ENCODE data around the gene EIF1AD. TPM values are rescaled to one million over a fixed set of nuclear protein-coding genes. Genes with fewer than 3 reads are reported as not detected.
A peak's percentile ranks its signal among the peaks of the same experiment; 100 is the strongest.

EIF1AD gene
- polyA plus RNA-seq, 4 donors: 25.3 to 32.7 (median 28.4) TPM

DNA sequence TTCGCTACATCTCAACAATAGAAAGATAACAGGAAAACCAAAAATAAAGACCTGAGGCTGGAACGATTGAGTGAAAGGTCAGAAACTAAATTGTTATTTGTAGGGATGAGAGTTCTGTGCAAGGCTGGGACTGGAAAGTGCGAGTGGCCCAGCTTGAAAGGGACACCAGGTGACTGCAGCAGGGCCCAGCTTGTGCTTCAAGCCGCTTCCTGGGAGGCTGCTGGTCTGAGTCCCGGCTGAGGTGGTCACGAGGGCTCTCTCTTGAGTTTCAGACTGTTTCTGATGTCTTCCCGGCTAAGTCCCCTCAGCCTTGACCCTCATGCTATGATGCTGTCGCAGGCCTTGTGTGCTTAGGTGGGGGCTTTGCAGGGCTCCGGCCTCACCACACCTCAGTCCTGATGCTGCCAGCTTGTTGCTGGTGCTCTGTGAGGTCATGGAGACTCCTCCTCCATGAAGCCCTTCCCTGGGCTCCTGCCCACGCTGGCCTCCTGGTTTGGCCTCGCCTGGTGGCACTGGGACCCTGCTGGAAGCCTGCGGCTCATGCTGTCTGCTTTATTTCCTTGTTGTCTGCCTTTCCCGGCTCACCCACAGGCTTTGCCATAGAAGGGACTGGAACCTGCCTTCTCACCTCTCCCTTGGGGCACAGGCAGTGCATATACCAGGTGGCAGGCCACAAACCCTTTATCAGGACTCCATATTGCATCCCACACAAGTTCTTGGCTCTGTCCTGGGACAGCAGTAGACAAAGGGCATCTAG is 4.4 kb upstream of the EIF1AD start:
- DNase-seq (ENCODE audit: low read depth in 4 of 4, low spot score in 2 of 4): no peak

DNA sequence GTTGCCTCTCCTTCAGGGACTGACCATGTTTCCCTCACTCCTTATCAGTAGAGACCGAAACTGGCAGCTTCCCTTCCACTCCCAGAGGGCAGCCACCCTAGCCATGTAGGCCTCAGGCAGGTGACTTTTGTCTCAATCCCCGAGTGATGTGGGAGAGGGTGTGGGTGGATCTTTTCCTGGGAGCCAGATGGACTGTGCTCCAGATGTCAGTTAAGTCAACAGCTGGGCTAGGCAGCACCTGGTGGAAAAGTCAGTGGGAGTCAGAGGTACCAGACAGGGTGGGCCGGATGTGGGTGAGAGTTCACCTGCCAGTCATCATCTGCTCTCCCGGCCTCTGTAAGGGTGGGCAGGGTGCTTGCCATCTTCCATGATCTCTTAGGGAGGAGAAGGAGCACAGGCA is 2.2 kb upstream of the EIF1AD start:
- no peak for DNase-seq (ENCODE audit: low read depth in 4 of 4, low spot score in 2 of 4)

DNA sequence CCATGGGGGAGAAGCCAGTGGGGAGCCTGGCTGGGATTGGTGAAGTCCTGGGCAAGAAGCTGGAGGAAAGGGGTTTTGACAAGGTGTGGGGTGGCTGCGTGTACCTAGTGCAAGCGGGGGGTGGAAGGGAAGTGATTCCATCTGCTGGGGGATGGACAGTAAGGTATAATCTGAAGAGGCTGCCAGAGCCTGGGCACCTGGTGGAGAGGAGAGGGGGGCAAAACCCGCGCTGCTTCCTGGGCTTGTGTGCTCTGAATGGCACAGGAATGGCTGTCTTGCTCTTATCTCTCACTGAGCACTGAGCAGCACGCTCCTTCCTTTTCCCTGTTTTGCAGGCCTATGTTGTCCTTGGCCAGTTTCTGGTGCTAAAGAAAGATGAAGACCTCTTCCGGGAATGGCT is 1.3 kb upstream of the EIF1AD start:
- DNase-seq (ENCODE audit: low read depth in 4 of 4, low spot score in 2 of 4): no peak

DNA sequence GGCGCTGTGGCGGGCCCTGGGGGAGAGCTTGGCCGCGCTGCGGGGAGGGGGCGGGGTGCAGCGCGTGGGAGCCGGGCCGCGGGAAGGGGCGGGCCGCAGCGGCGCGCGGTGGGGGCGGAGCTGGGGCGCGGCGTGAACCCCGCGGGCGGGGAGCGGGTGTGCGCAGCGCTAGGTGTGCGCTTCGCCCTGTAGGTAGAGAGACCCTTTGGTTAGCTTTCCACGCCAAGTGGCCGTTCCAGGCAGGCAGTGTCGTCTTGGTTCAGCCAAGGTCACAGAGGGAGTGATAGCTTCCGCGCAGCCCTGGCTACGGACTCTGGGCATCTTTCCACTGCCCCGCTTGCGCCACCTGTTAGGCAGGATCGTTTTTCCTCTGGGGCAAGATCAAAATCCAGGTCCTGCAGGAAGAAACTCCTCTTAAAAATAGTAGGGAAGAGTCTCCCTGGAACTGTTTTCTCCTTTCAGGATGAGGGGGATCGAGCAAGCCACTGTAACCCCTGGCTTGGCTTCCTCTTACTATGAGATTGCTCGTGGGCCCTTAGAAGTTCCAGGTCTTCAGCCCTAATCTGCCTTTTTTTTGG is 780 bp upstream of the EIF1AD start:
- no peak for DNase-seq (ENCODE audit: low read depth in 4 of 4, low spot score in 2 of 4)

DNA sequence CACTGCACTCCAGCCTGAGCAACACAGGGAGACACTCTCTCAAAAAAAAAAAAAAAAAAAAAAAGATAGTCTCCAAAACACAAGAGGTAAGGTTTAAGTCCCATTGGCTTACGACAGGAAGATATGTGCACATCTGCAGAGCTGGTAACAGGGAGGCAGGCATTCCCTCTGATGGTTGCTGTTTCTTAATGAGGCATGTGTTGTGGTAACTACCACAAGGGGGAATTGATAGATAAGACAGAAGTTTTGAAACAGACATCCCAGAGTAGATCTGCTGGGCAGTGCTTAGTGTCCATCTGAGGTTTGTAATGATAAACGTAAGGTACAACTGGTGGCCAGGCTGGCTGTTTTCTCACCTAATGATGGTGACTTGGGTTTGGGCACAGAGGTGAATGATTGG is 4.7 kb downstream of the EIF1AD start:
- no peak for DNase-seq (ENCODE audit: low read depth in 4 of 4, low spot score in 2 of 4)

DNA sequence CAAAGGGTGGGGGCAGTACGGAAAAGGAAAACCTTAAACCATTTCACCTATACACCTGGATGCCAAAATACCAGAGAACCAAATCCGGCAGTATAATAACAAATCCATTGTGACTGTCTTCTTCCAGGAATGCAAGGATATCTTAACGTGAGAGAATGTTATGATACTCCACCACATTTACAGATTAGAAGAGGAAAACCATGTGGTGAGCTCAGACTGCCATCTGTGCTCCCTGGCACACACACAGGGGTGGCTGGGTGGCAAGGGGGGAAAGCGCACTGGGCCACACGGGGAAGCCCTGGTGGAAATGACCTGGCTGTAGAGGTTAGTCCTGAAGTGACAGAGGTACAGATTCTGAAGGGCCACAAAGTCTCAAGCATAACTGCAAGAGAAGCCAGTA is 9.9 kb downstream of the EIF1AD start:
- no peak for DNase-seq (ENCODE audit: low read depth in 4 of 4, low spot score in 2 of 4)

DNA sequence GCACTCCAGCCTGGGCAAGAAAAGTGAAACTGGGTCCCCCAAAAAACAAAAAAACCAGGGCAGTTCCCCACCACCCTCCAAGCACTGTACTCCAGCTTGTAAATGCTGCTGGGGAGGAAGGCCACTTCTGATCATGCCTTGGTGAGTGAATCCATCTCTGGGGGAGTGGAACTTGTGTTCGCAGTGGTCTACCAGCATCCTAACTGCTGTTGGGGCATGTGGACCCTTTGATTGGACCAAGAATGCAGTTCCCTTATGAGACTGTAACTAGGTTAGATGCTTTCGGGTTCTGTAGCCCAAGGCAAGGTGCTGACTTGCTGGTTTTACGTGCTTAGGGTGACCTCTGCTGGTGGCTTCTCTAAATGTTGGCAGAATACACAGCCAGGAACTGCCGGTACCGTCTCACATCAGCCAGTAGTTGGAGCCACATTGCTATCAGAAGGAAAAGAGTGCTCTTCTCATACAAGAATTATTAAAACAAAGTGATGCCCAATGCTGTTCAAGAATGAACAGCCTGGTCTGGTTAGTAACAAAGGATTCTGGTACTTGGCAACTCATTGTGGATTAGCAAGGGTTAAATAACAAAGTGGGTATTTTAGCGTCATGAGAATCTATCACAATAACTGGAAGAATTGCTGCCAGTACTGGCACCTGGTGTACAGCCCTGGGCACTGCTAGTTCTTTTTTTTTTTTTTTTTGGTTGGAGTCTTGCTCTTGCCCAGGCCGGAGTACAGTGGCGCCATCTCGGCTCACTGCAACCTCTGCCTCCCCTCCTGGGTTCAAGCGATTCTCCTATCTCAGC is 13.0 kb downstream of the EIF1AD start:
- peak; percentile 87 to 97 (median 90) for DNase-seq (ENCODE audit: low read depth in 4 of 4, low spot score in 2 of 4)

DNA sequence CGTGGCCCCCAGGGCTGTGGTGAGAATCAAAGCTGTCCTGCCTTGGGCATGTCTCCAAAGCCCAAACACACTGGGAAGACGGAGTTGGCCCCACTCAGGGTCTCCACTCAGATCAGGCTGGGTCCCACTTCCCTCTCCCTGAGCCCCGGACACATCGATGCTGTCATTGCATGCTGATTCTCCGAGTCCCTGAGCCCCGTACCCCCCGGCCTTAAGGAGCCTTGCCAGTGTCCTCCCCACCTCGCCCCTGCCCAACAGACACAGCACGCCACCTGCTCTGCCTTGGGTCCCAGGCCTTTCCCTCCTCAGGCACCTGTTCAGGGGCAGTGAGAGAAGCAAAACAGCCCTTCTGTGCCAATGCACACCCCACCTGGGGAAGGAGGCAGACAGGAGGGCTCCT is 14.6 kb downstream of the EIF1AD start:
- no peak for DNase-seq (ENCODE audit: low read depth in 4 of 4, low spot score in 2 of 4)

DNA sequence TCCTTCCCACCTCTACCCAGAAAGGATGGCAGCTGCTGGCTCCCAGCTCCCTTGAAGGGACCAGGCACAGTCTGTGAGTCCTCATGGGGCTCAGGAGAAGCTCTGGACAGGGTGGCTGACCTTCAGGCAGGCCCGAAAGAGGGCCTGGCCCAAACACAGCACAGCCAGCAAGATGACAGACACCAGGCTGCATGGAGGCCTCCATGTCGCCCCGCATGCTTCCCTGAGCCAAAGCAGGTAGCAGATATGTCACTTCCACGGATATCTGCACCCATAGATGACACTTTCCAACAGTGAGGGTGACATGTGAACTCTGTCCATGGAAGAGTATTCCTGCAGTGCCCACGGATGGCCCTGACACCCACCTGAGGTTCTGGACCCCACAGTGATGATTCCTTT is 18.4 kb downstream of the EIF1AD start:
- no peak for DNase-seq (ENCODE audit: low read depth in 4 of 4, low spot score in 2 of 4)

DNA sequence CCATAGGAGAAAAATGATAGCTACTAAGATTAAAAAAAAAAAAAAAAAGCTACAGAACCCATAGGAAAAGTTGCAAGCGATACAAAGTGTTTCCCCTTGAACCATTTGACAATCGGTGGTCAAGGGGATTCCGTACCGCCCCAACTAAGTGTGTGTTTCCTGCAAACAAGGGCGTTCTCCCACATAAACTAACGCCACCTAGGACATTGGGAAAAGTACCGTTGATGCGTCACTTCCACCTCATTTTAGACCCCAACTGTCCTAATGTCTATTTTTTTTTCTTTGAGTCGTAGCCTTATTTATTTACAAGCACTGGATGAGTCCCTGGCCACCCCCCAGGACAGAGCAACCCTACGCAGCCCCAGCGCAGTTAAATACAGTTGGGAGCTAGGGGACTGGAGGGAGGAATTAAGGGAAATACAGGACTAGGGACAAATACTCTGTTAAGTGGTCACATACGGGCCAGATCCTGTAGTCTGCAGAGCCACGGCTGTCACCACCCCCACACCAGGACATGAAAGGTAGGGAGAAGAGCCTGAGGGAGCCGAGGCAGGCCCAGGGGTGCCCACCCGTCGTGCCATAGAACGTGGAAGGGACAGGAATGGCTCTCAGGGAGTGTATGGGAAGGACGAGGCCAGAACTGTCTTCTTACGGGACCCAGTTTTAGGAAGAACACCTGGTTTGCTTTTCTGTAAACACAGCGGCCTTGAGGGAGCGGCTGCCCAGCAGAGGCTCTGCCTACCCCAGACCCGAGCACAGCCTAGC is 19.0 kb downstream of the EIF1AD start:
- no peak for DNase-seq (ENCODE audit: low read depth in 4 of 4, low spot score in 2 of 4)

DNA sequence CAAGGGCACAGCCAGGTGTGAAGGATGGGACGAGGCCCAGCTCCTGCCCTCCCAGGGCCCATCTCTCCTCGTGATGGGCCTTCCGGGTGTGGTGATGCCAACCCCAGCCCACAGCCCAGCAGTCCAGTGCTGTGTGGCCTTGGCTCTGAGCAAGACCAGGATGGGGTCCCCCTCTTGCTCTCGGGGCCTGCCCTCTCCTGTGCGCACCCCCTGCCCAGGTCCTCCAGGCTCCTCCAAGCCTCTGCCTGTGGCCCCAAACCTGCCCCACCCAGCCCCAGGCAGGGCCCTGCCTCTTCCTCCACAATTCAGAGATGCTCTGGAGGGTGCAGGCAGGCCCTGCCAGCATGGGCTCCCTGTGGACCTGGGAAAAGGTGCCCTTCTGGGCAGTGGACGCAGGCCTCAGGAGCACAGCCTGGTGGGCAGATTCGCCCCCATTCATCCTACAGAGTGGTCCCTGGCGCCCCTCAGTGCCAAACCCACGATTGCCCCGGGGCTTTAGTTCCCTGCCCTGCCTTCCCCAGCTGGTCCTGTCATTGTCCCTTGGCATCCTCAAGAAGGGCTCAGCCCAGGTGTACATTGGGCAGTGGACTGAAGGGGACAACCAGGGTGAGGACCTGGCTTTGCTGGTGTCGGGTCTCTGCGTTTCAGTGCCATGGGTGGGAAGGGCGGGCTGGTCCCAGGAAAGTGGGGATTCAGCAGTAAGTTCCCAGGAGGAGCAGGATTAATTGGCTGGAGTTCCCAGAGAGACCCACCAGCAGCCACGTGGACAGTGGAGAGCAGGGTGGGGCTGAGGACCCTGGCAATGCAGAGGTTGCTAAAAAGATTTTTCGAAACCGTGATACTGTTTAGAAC is 19.8 kb downstream of the EIF1AD start:
- DNase-seq (ENCODE audit: low read depth in 4 of 4, low spot score in 2 of 4): no peak

DNA sequence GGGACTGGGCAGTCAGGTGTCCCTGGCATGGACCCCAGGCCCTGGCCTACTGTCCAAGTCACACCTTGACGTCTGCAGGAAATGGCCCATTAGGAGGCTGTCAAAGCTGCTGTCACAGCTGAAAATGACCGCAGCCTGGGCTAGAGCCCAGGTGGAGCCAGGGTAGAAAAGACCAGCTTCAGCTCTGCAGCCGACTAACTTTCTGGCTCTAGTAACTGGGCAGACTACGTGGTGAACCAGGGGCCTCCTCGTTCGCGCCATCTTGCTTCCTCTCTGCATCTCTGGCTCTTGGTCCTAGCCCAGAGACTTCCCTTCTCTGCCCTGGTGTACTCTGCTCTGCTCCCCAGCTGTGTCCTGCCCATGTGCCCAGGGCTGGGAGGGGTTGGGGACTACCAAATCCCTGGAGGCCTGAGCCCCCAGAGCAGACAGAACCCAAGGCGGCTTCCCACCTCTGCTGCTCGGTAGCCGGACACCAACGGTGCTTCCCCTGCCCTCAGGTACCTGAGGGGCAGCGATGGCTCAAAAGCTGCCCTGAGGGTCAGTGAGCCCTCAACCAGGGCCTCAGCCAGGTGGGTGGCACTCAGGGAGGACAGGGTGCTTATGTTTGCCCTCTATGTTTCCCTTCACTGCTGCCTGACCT is 20.7 kb downstream of the EIF1AD start:
- DNase-seq (ENCODE audit: low read depth in 4 of 4, low spot score in 2 of 4): no peak

DNA sequence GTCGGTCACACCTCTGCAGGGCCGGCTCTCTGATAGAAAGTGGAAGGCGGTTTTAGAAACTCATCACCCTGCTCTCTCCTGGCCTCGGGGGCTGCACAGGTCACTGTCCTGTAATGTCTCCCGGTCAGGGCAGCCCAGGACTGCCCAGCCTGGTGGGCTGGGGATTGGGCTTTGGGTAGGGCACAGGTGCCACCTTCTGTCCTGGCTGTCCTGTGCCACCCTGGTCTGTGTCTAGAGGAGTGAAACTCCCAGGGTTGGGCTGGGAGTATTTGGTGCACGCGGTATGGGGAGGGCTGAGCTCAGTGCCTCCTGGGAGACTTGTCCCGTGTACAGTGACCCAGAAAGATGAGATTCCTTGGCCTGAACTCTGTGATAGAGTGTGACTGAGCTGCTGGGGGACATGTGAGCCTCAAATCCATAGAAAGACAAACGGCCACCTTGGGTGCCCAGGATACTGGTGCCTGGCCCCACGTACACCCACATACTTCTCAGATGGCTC is 22.6 kb downstream of the EIF1AD start:
- DNase-seq (ENCODE audit: low read depth in 4 of 4, low spot score in 2 of 4): no peak

DNA sequence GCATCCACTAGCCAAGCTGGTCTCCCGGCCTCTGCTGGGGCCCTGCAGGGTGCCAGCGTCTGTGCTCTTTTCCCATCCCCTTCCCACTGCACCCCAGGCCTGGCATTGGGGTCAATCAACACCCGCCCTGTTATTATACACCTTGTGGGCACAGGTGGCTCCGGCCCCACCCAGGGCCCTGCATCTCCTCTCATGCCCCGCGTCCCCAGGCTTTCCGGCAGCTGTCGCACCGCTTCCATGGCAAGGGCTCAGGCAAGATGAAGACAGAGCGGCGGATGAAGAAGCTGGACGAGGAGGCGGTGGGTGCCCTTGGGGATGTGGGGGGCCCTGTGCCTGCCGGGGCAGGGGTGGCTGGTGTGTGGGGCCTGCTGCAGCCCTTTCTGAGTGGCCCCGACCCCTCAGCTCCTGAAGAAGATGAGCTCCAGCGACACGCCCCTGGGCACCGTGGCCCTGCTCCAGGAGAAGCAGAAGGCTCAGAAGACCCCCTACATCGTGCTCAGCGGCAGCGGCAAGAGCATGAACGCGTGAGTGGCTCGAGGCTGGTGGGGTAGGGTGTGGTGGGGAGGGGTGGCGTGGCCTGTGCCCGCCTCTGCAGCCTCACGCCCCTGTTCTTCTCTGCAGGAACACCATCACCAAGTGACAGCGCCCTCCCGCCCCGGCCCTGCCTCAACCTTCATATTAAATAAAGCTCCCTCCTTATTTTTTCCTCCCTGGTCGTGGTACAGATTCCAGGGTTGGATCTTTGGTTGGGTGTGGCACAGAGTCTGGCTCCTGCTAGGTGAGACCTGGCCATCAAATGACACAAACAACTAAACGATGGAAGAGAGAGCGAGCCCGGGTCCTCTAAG is 23.3 kb downstream of the EIF1AD start:
- DNase-seq (ENCODE audit: low read depth in 4 of 4, low spot score in 2 of 4): no peak

DNA sequence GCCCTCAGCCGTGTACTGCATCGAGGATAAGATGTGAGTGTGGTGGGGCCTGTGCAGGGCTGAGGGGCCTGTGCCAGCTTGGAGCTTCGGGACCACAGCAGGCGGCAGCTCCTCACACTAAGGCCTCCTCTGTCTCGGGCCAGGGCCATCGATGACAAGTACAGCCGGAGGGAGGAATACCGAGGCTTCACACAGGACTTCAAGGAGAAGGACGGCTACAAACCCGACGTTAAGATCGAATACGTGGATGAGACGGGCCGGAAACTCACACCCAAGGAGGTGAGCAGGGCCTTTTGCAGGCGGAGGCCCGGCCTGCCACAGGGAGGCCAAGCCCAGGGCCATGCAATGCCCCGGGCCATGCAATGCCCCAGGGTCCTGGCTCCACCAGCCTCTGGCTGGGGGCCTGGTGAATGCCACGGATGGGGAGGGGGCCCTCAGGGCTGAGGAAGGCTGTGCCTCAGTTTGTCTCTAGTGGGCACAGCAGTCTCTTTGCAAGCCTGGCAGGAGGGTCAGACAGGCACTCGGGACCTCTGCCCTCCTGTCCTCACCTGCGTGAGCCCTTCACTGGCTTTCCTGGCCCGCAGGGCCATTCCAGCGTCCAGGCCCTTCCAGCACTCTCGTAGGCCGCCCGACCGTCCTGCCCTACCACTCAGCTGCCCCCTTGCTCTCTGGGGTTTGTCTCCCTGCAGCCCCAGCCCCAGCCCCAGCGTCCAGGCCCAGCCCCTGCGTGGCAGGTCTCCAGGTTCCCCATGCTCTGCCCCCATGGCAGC is 24.2 kb downstream of the EIF1AD start:
- DNase-seq (ENCODE audit: low read depth in 4 of 4, low spot score in 2 of 4): no peak

DNA sequence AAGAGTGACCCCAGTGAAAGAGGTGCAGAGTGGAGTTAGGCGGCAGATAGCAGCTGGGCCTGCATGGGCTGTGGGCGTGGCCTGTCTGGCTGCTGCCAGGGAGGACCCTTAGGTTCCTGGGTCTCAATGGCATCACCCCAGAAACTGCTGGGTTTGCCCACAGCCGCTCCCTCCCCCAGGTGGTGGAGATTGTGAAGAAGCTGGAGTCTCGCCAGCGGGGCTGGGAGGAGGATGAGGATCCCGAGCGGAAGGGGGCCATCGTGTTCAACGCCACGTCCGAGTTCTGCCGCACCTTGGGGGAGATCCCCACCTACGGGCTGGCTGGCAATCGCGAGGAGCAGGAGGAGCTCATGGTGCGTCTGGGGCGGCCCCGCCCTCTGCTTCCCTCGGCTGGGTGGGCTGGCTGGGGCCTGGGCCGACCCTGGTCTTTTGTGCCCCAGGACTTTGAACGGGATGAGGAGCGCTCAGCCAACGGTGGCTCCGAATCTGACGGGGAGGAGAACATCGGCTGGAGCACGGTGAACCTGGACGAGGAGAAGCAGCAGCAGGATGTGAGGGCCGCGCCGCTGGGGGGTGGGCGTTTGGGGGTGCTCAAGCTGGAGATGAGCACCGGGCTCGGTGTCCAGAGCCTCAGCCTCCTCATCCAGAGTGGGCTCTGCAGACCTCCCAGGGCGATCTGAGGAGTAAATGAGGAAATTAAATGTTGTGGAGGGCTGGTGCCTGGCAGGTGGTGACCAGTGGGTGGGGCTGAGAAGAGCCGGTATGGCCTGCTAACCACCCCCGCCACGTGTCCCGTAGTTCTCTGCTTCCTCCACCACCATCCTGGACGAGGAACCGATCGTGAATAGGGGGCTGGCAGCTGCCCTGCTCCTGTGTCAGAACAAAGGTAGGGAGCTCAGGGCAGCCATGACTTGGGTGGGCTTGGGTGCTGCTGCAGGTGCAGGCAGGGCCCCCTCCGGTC is 25.5 kb downstream of the EIF1AD start:
- no peak for DNase-seq (ENCODE audit: low read depth in 4 of 4, low spot score in 2 of 4)

DNA sequence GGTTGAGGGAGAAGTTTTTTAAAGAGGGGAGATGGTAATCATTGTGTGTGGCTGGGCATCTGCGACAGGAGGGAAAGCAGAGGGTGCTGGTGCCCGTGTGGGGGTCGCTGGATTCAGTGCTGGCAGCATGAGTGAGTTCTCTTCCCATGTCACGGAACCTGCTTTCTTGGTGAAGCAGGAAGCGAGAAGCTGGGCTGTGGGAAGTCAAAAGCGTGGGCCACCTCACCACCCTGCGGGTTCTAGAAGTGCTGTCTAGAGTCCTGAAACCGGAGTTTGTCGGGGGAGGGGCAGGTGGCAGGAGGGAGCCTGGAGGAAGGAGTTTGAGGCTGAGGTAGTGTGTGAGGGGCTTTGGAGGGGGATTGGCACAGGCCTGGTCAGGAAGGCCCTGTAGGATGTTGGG is 26.2 kb downstream of the EIF1AD start:
- DNase-seq (ENCODE audit: low read depth in 4 of 4, low spot score in 2 of 4): no peak
